ENCODE data around the gene NDUFB5.

DNA sequence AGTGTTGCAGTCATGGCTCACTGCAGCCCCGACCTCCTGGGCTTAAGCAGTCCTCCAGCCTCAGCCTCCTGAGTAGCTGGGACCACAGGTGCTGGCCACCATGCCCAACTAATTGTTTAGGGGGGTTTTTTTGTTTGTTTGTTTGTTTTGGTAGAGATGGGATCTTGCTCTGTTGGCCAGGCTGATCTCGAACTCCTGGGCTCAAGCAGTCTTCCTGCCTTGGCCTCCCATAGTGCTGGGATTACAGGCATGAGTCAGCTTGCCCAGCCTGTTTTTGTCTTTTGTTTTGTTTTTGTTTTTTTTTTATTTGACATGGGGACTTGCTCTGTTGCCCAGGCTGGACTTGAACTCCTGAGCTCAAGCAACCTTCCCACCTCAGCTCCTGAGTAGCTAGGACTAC is 17.4 kb downstream of the NDUFB5 start:
- TF ChIP-seq POLR2A (IDR thresholded peaks at IDR 0.05; ENCODE audit: low read depth, low read length) (no peak), POLR2AphosphoS5 (IDR thresholded peaks at IDR 0.05; ENCODE audit: low read depth, low read length) (no peak), TAF1 (IDR thresholded peaks at IDR 0.05; ENCODE audit: low read depth, low read length) (no peak), SPI1 (IDR thresholded peaks at IDR 0.05; ENCODE audit: low read depth, low read length) (no peak), POU2F2 (IDR thresholded peaks at IDR 0.05; ENCODE audit: low read depth, low read length) (no peak)
